GM12864 (cell line): ENCODE data around the gene TAF1A.

Experiments used
- DNase-seq: peaks from one replicate; pipeline ENCODE4 v3.0.0-alpha.2; 2011; ENCODE audit warnings: low read depth
- H3K4me3 ChIP-seq: 2 replicates; pipeline ENCODE4 v1.5.1; 2011; ENCODE audit warnings: mild to moderate bottlenecking, low read depth, low read length, control low read depth
- CTCF ChIP-seq: IDR thresholded peaks from 2 replicates; pipeline ENCODE4 v1.5.1; 2011; ENCODE audit warnings: low read depth, mild to moderate bottlenecking, moderate library complexity, low read length, control low read depth, inconsistent platforms; ENCODE audit errors: missing control alignments

The TAF1A gene

GRCh38 chr1:222525951-222526350 lies 63.8 kb downstream of the TAF1A start:
- no peak for TF ChIP-seq CTCF
- no peak for DNase-seq
- H3K4me3 ChIP-seq, result no peak overlapping the region

DNA sequence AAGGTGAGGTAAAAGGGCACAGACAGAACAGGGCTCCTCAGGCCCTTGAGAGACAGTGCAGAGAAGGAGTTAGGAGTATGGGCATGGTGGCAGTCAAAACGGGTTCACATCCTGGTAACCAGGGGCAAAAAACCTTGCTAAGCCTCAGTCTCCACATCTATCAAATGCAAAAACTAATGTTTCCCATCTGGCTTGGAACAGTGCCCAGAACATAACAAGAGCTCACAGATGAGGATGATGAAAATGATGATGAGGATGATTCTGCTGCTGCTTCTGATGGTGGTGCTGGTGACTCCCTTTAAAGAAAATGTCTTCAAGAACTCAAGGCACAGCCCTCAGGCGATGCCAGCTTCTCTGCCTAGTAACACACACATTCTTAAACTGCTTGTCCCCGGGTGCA lies 65.9 kb downstream of the TAF1A start:
- no peak overlapping the region for H3K4me3 ChIP-seq
- DNase-seq, result no peak
- no peak for TF ChIP-seq CTCF

- H3K4me3 ChIP-seq, result no peak overlapping the region
- TF ChIP-seq CTCF, result no peak
- DNase-seq, result no peak
These were observed 67.4 kb downstream of the TAF1A start for GRCh38 chr1:222522105-222522915.

DNA sequence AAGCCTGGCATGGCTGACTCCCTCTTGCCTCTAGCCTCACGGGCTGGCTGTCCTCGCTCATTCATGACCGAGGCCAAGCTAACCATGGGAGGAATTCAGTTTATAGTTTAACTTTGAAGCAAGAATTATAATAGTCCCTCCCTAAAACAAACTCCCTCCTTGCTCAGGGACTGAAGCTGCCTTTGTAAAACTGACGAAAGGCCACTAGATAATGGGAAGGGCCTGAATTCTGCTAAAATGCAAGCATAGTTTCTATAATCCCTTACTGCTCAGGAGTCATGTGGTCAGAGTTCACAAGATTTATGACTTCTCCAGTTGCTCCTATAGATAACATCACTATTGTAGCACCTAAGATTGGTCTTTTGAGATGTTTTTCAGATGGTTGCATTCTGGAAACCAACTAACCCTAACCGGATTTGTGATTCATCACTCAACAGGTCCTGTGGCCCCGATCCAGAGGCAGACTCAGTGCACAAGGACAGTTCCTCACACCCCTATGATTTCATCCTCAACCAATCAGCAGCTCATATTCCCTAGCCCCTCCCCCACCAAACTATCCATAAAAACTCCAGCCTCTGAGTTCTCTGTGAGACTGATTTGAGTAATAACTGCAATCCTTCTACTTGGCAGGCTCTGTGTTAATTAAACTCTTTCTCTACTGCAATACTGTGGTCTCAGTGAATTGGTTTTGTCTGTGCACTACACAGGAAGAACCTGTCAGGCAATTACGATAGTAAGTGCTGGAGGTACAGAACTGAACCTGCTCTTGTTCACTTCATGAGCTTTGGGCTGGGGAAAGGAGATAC lies 68.2 kb downstream of the TAF1A start:
- no peak for DNase-seq
- no peak overlapping the region for H3K4me3 ChIP-seq
- no peak for TF ChIP-seq CTCF
